HUDEP-2 (cell line): ENCODE data around the gene TUSC1.
"Not testable (repeated sequence)": the region's sequence is repeated elsewhere in the genome, so short reads cannot be mapped to it uniquely, and the experiment has no call there.

Experiments
- DNase-seq, 76 experiments: peaks; one replicate each; lab custom pipeline; 2025; ENCODE audit not compliant: unreplicated experiment in 76 of 76; lab: John Stamatoyannopoulos, UW

Gene TUSC1

GRCh38 chr9:25678147-25678666, at the start of gene TUSC1:
Gene TUSC1, minus strand, starts transcription at chr9:25678444. Its CDS starts 132 bp downstream, at chr9:25678312.
- DNase-seq: peak; percentile 6 to 92 (median 78)

DNA sequence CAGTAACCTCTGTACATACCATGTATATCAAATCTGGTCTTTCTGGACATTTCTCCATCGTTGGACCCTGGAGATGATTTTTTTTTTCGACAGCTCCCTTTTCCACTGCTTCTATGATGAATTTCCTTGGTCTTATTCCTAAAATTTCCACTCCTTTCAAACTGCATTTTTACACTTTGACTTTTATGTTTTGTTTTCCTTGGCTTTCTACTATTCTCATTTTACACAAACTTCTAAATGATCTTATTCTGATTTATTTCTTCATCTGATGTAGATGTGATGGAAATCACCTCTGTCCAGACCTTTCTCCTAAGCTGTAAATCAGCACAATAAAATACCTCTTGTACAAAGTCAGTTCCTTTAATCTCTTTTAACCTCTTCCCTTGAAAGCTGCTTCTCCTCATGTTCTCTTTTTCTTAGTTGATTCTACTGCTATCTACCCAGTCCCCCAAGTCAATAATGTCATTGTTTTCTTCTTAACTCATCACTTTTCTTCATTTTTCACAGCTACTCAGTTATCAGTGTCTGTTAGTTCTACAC, 48.7 kb upstream of the TUSC1 start:
- no peak for DNase-seq

GRCh38 chr9:25724424-25724823, 46.2 kb upstream of the TUSC1 start:
- DNase-seq: no peak

DNA sequence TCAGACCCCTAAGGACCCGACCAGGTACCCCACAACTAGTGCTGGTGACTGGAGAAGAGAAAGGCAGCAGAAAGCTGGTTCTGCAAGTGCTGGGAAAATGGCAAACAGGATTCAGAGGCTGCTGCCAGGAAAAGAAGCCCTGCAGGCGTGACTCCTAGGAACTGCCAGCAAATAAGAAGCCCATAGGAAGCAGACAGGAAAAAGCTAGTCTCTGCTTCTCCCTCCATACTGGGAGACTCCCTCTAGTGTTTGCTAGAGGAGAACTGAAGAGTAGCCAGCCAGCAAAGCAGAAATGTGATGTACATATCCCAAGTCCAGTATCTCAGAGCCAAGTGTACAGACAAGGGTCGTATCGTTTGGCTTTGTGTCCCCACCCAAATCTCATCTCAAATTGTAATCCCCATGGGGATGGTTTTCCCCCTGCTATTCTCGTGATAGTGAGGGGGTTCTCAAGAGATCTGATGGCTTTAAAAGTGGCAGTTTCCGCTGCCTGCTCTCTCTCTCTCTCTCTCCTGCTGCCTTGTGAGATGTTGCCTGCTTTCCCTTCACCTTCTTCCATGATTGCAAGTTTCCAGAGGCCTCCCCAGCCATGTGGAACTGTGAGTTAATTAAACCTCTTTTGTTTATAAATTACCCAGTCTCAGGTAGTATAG, 38.1 kb upstream of the TUSC1 start:
- peak in 4 of 76 experiments; percentile 1 to 12 (median 3) for DNase-seq

- DNase-seq: no peak
These were observed 31.7 kb upstream of the TUSC1 start for GRCh38 chr9:25709941-25710340.

DNA sequence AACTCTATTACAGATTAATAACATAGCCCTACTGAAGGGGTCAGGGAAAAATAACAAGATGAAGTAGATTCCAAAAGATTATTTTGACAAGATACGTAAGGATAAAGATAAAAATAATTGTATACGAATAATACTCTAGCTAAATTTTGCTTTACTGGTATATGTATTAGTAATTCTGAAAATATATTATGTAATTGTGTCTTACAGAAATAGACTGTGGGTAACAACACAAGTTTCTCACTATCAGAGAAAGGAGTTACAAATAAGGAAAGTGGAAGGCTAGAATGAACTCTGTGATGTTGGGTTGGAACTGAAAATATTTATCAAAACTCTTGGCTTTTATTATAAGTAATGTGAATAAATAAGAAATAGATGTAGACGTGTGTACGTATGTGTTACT, 26.6 kb upstream of the TUSC1 start:
- DNase-seq: no peak

- DNase-seq: no peak
These were observed 25.6 kb upstream of the TUSC1 start for GRCh38 chr9:25703701-25704357.

DNA sequence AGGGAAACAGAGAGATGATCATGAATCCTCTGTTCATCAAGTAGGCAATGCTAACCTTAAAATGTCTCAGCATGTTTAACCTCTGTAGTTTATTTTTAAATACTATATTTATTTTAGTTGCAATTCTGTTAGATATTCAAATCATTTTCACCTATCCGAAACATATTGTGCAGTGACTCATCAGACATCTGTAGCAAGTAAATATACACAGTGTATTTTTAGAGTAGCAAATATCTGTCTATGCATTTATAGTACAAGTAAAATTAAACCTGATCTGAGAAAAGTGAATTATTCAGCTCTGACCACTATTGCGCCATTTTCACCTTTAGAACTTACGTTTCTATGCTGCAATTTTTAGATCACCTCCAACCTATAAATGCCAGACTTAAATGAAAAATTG, 24.3 kb upstream of the TUSC1 start:
- DNase-seq: no peak

DNA sequence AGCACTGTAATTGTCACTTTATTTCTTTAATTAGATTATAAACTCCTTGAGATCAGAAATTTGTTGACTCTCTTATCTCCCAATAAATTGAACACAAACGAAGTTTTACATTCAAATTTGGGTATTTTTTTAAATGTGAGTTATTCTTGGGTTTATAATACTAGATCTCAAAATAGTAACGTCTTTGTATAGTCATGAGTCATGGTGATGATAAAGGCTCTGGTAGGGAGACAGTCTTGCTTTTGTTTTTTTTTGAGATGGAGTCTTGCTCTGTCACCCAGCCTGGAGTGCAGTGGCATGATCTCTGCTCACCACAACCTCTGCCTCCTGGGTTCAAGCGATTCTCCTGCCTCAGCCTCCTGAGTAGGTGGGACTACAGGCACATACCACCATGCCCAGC, 22.7 kb upstream of the TUSC1 start:
- not testable (repeated sequence) for DNase-seq

DNA sequence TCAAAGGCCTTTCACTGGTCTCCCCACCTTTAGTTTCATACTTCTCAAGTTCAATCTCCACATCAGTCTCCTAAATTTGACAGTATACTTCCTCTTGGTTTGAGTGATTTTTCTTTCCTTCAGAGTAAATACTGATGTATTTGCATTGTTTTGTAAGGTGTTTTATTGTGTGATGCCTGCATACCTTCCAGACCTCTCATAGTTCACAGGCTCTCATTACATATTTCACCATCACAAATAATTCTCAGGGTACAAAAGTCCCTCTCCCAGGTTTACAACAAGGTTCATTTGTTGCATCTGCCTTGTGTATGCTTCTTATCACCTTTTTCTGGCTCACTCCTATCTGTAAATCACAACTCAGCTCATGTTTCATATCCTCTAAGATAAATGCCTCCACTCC, 22.2 kb upstream of the TUSC1 start:
- DNase-seq: no peak

DNA sequence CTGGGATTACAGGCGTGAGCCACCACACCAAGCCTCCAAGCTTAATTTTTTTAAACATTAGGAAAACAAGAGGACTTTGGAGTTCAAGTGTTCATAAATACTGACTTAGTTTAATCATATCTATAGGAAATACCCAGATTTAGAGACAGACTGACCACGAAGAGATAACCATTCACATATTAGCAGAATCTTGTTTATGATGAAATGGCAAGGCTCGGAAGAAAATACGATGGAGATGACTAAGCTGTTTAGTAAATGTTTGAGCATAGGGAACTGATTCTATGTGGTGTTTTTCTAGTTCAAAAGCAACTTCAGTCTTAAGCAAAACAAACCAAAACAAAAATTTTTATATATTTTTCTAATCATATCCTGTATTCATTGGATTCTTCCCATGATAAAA, 13.5 kb upstream of the TUSC1 start:
- DNase-seq: no peak

- DNase-seq: no peak
These were observed 6.1 kb upstream of the TUSC1 start for GRCh38 chr9:25684321-25684720.

- no peak for DNase-seq
These were observed 3.0 kb upstream of the TUSC1 start for GRCh38 chr9:25681266-25681665.

GRCh38 chr9:25678846-25679360, 659 bp upstream of the TUSC1 start:
- no peak for DNase-seq

- DNase-seq: peak in 75 of 76 experiments; percentile 2 to 85 (median 66)
These were observed 720 bp downstream of the TUSC1 start for GRCh38 chr9:25677301-25678146.

GRCh38 chr9:25675858-25676257, 2.4 kb downstream of the TUSC1 start:
- not testable (repeated sequence) for DNase-seq

DNA sequence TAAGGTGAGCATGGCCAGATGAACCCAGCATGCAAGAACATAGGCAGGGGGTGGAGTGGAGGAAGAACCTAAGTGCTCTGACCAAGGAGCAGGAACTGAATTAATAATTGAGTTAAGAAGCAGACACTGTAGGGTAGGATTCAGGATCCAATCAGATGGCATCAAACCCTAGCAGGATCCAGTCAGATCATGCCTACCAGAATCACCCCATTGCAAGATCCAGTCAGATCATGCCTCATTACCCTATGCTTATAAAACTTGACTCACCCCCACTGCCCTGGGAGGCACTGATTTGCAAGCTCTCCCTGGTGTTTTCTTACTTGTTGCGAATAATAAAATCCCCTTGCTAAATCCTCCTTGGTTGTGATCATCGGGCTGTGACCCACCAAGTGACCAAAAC, 19.7 kb downstream of the TUSC1 start:
- no peak for DNase-seq

DNA sequence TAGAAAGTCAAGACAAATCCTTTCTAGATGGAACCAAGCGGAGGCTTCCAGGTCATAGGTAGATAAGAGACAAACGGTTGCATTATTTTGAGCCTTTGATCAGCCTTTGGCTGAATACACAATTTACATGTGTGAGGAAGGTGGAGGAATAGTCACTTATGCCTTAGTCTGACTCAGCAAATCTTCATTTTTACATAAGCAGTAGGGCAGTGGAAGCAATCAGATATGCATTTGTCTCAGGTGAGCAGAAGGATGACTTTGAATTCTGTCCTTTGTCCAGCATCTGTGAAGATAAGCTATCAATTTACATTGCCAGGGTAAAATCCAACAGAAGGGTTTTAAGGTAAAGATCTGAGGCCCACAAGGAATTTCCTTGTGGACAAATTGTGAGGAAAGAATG, 23.8 kb downstream of the TUSC1 start:
- no peak for DNase-seq

- DNase-seq: no peak
These were observed 30.1 kb downstream of the TUSC1 start for GRCh38 chr9:25648116-25648515.

DNA sequence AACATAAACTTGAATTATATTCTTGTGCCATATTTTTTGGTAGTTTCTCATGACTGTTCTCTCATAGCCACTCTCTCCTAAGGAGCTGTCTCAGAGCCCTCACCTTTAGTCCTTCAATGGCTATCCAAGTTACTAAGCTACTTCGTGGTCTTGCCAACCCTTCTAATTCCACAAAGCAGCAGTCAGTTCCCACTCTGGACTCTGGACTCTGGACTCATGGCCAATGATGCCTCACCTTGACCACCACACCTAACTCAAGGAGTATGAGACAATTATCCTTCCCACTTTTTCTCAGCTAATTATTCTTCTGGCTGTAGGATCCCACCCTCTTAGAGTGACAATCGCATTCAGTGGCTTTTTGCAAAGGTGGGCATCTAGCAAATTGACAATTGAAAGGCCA, 42.2 kb downstream of the TUSC1 start:
- DNase-seq: no peak

- DNase-seq: no peak
These were observed 49.0 kb downstream of the TUSC1 start for GRCh38 chr9:25629231-25629630.
